Left cardiac atrium (tissue), 4 donors: ENCODE data around the gene ASAP2. TPM values are rescaled to one million over a fixed set of nuclear protein-coding genes. Genes with fewer than 3 reads are reported as not detected.

ENCODE experiments used
- ATAC-seq, 2 donors: fragments of 200-7000 bp; cut with Tn5 transposase; one replicate each; pipeline ENCODE4 v1.9.1; 2020; ENCODE audit warnings: mild to moderate bottlenecking in 2 of 2, moderate library complexity in 2 of 2
- DNase-seq: peaks from one replicate; pipeline ENCODE4 v3.0.0-alpha.2; 2020
- intact Hi-C, 2 donors: fragments of 100-400 bp; cut with DNase I; formaldehyde crosslinking; loops; one replicate each; pipeline versions ENCODE4 v1.14.1 to v1.15.1; 2022 to 2023
- total RNA-seq, 2 donors: library from RNA; stranded (reverse); fragmentation: NEBNext Ultra II Directional; extraction: Animal tissue kit (Norgen Biotek cat#: 25700); gene quantifications; one replicate each; pipeline ENCODE4 v1.2.1, GENCODE V29; 2021
- donor health status: DM: no; HTN: yes; CAD: no.
- donor health status: DM: no; HTN: yes; CAD: no; lungs with severe emphysema.
- donor health status: DM: yes; HTN: yes; CAD: no.
- donor health status: Dilated cardiomyopathy.

The ASAP2 gene
- total RNA-seq, 2 donors from 2014 or later, result 13.4 to 18.2 TPM

DNA sequence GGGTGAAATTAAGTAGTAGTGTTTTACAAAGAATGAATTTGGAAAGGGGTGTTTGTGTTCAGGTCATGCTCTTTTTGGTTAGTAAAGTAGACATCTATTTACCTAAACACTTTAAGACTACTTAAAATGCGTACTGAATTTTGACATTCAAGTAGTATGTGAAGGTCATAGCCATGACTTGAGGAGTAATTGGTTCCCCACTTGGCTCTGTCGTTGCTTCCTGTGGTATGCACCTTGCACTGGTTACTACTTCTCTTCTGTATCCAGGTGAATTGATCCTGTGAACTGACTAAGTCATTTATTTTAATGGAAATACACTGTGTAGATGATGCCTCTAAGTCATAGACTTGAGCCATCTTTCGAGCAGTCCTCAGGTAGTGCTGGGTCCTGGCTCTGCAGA, 118.8 kb downstream of the ASAP2 start:
- intact Hi-C loops, result no loop called here

DNA sequence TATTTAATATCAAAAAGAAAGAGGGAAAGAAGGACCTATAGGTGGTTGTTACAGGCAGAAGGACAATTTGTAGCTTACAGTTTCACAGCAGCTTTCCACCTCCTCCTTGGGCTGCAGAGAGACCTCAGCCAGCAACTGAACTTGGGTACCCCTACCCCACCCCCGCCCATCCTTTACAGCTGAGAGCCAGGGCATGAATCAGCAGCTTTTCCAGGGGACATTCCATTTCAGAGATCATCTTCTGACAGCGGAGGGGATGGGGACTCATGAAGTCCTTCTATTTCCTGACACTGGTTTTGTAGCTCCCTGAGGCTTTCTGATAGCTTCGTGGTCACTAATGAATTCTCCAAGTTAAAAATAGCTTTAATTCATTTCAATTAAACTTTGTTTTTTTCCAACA, 120.4 kb downstream of the ASAP2 start:
- no peak for DNase-seq
- intact Hi-C loops, result no loop called here
- no peak for ATAC-seq

More for the DNA sequence above, 118.8 kb downstream of the ASAP2 start:
- no peak for DNase-seq
- ATAC-seq, result no peak

DNA sequence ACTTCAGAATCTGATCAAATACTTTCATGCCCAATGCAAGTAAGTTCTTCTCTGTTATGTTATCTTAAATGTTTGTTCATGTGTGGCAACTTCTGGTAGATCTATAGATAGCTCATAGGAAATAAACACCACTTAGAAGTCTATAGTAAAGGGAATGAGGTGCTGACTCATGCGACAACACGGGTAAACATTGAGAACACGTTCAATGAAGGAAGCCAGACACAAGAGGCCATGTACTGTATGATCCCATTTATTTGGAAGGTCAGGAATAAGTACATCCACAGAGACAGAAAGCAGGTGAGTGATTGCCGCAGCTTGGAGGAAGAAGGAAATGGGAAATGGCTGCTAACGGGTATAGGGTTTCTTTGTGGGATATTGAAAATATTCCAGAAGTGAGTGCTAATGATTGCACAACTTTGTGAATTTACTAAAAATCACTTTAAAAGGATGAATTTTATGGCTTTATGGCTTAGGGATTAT, 121.3 kb downstream of the ASAP2 start:
- intact Hi-C loops, result no loop called here
- no peak for ATAC-seq
- DNase-seq, result no peak

DNA sequence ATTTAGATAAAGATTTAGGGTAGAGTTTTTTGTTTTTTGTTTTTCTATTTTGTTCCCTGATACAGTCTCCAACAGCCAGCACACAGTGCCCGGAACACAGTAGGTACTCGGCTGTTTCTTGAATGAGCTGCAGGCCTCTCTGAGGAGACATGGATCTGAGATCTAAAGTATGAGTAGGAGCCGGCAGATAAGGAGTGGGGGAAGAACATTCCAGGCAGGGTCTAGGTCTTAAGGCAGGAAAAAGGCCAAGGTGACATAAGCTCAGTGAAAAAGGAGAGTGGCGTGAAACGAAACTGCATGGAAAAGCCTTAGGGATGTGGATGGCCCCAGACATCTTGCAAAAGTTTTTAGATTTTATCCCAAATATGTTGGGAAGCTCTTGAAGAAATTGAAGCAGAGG, 122.3 kb downstream of the ASAP2 start:
- DNase-seq (no peak), ATAC-seq (peak in 1 of 2 donors; percentile 13)
- intact Hi-C loops, result no loop called here

DNA sequence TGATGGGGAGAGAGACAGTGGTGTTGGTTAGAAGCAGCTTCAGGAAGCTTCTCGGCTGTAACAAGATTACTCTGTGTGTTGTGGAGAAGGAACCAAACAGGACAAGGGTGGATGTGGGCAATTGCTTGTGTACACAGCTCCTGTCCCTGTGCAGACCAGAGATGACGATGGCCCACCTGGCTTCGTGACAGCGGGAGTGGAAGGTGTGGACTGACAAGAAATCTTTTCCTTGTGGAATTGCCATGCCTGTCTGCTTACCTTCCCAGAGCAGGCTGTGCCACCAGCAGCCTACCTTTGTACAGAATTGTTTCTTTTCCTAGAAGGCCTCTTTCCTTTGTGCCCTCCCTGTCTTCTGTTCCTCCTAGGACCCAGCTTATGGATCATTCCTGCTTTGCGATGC, 122.9 kb downstream of the ASAP2 start:
- intact Hi-C loops, result no loop called here
- DNase-seq, result no peak

GRCh38 chr2:9330612-9331270, 124.1 kb downstream of the ASAP2 start:
- no peak for DNase-seq
- ATAC-seq, result peak in 1 of 2 donors; percentile 24
- intact Hi-C loops, result loop anchor here (5.0 to 10.0 kb wide), 4 partner anchors 116 to 188 kb away; partner anchors contain the start of gene ASAP2 (in 1 of the 2)

More for the DNA sequence above, 122.9 kb downstream of the ASAP2 start:
- ATAC-seq, result no peak

DNA sequence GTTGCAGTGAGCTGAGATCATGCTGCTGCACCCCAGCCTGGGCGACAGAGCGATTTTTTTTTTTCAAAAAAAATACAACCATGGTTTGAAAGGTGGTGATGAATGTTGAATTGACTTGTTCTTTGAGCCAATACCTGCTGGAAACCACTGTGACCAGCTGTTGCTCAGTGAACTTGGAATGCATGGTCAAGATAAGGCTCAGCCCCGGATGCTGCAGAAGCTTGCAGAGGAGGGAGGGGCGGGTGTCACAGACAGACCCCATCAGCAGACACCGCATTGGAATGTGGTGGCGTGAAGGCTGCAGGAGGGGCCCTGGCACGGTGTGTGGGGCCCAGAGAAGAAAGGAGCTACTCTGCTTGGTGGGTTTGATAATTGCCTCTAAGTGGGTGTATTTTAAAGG, 125.1 kb downstream of the ASAP2 start:
- peak in 1 of 2 donors; percentile 21 for ATAC-seq
- no peak for DNase-seq
- intact Hi-C loops, result loop anchor here (5.0 to 10.0 kb wide), 4 partner anchors 117 to 189 kb away; partner anchors contain the start of gene ASAP2 (in 1 of the 2)

DNA sequence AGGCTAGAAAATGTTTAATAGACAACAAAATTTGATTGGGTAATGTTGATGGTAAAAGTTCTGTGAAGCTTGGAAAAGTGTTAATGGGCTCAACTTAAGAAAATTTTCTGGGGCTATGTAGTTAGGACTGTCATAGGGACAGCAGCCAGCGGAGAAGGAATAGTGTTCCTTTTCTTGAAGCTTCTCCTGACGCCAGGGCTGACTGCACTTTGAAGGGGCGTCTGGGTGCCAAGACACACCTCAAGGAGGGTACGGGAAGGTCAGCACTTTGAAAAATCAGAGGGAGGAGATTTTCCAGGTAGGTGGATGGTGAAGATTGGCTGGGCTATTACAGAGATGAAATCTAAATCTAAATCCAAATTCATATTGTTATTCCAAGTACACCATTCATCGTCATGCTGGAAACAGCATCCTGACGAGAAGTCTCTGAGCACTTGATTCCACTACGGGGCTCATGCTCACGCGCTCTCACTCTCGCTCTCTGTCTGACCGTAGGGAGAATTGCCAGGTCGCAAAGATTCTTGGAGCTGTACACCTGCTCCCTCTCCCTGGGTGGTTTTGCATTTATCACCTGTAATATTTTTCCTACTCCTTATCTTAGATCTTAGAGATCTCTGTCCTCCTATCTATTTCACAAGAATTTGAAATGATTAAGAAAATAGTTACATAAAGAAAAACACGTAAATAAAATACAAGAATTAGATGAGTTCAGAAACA, 125.7 kb downstream of the ASAP2 start:
- intact Hi-C loops, result loop anchor here (5.0 to 10.0 kb wide), 4 partner anchors 117 to 190 kb away; partner anchors contain the start of gene ASAP2 (in 1 of the 2)
- ATAC-seq, result no peak

DNA sequence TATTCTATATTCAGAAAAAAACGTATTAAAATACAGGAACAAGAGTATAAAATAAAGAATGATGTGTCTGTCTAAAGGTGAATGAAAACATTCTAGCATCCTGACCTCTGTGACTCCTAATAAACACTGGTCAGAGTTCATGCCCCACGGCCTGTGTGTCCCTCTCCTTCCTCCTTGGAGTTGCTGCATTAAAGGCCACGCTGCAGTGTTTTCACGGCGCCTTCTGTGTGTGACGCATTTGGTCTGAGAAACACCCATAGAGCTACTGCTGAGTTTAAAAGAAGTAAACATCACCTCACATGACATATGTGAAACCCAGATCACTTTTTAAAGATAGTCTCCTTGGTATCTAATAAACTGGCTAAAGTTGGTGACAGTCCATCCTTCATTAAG, 126.2 kb downstream of the ASAP2 start:
- no peak for ATAC-seq

More for the DNA sequence above, 125.7 kb downstream of the ASAP2 start:
- no peak for DNase-seq

DNA sequence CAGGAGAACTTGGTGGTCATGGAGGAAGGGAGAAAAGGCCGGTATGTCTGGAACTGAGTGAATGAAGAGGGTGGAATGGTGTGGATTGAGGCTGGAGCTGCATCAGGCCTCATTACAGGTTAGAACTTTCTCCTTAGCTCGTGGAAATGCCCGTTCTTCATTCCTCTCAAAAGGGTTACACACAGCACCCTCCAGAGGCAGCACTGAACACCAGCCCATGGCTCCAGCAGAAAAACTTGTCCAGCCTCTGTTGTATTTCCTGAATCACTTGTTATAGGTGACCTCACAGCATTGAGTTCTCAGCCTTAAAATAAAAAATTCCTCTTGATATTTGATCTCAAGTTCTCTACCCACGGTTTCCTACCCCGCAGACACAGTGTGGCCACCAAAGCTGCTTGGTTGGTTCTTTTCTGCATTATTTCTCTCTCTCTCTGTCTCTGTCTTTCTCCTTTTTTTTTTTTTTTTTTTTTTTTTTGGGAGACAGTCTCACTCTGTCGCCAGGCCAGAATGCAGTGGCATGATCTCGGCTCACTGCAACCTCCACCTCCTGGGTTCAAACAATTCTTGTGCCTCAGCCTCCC, 127.1 kb downstream of the ASAP2 start:
- ATAC-seq (peak; percentile 73 to 74), DNase-seq (peak; percentile 47)
- intact Hi-C loops, result loop anchor here (5.0 to 10.0 kb wide), 4 partner anchors 119 to 191 kb away; partner anchors contain the start of gene ASAP2 (in 1 of the 2)

More for the DNA sequence above, 126.2 kb downstream of the ASAP2 start:
- intact Hi-C loops, result loop anchor here (5.0 to 10.0 kb wide), 4 partner anchors 118 to 191 kb away; partner anchors contain the start of gene ASAP2 (in 1 of the 2)
- DNase-seq, result no peak

DNA sequence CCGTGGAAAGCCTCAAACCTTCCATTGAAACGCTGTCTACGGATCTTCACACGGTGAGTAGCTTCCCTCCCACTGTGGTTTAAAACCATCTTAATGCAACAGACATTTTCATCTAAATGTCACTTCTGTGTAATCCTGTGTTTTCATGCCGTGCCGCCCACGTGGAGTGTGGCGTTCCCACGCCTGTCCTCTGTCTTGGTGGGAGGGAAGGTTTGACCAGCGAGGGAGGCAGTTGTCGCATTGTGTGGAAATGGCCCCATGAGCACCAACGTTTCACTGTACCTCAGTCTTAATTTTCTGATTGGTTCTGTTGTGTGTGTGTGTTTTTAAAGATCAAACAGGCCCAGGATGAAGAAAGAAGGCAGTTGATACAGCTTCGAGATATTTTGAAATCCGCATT, 128.1 kb downstream of the ASAP2 start:
- intact Hi-C loops, result loop anchor here (5.0 to 10.0 kb wide), 4 partner anchors 120 to 192 kb away; partner anchors contain the start of gene ASAP2 (in 1 of the 2)
- ATAC-seq, result no peak
- DNase-seq, result no peak

DNA sequence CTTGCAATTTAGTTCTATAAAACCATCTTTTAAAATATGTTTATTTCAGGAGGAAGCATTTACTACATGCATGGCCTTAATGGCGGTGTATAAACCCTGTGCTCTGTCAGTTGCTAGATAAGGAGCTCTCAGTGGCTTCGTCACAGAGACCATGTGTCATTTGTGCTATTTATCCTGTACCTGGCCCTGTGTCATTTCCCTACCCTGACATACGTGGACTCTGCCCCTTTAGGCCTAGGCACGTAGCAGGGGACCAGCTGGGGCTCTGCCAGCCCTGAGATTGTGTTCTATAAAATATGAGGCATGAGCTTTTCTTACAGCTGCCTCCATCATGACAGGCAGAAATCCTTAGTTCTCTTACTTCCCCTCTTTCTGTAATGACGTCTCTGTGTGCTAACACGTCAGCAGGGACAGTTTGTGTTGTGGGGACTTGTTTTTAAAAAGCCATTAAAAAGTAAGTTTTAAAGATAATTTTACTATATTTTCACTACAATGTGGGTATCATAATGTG, 128.8 kb downstream of the ASAP2 start:
- no peak for ATAC-seq
- no peak for DNase-seq
- intact Hi-C loops, result loop anchor here in 1 of 2 donors (10.0 kb wide), 1 partner anchor 121 kb away; no protein-coding TSS in a partner anchor

- intact Hi-C loops, result loop anchor here in 1 of 2 donors (10.0 kb wide), 1 partner anchor 121 kb away; no protein-coding TSS in a partner anchor
- no peak for DNase-seq
- peak in 1 of 2 donors; percentile 24 for ATAC-seq
Measured at GRCh38 chr2:9336241-9336575, 129.6 kb downstream of the ASAP2 start.

DNA sequence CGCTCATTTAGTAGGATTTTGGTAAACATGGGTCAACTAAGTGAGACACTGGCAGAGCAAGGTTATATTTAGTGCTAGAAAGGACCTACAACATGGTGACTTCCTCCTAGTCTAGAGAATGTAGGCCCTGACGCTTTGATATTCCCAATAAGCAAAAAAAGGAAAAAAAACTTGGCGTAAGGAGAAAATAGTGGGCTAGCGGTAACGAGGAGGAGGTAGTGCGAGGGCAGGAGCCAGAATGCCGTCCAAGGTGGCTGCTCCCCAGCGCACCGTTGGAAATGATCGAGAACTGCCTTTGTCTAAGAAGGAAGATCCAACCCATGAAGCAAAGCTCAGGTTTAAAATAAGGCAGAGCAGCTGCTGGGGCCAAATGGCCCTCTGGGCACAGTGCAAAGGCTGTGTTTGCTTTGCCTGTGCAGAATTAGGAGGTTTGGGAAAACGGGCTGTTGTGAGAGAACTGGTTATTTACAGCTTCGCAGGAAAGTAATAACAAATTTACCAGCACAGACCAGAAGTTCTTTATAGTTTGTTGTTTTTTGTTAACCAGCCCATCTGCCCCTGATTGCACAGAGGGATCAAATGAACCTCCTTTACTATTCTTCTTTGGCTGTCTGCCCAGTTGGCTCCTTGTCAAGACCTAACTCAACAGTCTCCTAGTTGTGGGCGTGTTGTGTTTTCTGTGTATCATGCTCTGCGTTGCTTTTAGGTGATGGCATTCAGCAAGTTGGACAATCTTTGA, 130.1 kb downstream of the ASAP2 start:
- peak in 1 of 2 donors; percentile 58 for ATAC-seq
- peak; percentile 58 for DNase-seq
- intact Hi-C loops, result loop anchor here in 1 of 2 donors (10.0 kb wide), 1 partner anchor 122 kb away; no protein-coding TSS in a partner anchor

DNA sequence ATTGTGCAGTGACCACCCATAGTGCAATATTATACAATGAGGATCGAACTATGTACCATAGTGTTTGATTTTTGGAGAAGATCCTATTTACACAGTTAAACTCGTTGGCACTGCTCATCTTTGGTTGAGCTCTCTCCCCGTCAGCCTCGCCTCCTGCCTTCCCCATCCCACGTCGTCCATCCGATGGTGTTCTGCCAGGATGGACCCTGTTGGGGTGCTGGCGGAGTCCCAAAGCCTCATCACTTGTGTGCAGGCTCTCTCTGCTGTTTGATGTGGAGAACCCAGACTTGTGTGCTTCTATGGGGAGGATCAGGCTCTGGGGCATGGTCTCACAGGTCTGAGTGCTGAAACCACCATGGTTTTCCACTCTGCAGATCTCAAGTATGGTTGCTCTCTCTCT, 131.3 kb downstream of the ASAP2 start:
- ATAC-seq (no peak), DNase-seq (no peak)
- intact Hi-C loops, result loop anchor here in 1 of 2 donors (10.0 kb wide), 1 partner anchor 123 kb away; no protein-coding TSS in a partner anchor

DNA sequence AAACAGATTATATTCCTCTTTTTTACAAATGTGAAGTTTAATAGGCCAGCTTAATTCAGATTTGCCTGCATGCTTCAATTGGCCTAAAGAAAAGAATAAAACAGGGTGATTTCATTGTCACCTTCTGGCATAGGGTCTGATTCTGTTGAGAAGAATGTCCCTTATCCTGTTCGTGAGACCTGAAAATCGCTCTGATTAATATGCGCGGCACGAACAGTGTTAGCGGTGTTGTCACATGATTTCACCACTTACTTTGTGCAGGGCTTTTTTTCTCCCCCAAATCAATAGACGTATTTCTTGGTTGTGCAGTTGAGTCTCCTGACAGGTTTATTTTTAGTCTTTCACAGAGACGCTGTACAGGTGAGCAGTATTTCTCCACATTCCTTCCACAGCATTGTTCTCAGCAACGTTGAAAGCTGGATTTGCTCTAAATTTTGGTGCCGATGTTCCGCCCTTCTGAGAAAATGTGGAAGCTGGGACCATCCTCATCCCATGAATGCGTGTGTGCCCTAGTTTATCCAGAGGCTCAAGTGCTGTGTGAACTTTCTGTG, 134.8 kb downstream of the ASAP2 start:
- DNase-seq, result no peak
- no peak for ATAC-seq
- intact Hi-C loops, result no loop called here

DNA sequence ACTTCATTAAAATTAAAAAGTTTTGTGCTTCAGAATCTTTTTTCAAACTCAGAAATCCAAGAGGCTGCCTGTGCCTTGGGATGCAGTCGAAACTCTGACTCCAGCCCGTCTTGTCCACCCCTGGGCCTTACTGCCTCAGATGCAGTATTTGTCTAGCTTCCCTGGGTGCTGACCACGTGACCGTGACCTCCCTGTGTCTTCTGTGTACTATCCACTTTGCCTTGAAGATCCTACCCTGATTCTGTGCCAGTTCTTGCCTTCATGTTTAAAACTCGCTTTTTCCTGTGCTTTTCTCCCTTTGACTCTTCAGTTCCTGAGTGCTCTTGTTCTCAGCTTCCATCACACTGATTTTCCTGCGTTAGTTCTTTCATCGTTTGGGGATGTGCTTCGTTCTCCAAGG, 136.0 kb downstream of the ASAP2 start:
- intact Hi-C loops, result no loop called here
- DNase-seq (no peak), ATAC-seq (no peak)

DNA sequence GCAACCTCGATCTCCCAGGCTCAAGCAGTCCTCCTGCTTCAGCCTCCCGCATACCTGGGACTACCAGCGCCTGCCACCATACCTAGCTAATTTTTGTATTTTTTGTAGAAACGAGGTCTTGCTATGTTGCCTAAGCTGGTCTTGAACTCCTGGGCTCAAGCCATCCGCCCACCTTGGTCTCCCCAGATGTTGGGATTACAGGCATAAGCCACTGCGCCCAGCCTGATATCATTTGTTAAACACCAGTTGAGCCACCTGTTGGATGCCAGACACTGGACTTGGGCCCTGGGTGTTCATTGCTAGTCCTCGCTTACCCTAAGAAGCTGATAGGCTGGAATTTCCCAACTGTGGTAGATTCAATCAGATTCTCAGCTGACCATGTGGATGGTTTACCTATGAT, 136.9 kb downstream of the ASAP2 start:
- DNase-seq (no peak), ATAC-seq (no peak)
- intact Hi-C loops, result no loop called here
